NOMO-1 treated with dmso at 0.1 percent for 144 hours (cell line): ENCODE data around the gene LRTM2.

Experiments
- DNase-seq: peaks from one replicate; lab custom pipeline; 2025; ENCODE audit not compliant: unreplicated experiment; lab: John Stamatoyannopoulos, UW

LRTM2 gene

GRCh38 chr12:1820191-1820895 lies at the start of gene LRTM2:
Gene LRTM2, plus strand, starts transcription at chr12:1820565. Its CDS starts 7,584 bp downstream, at chr12:1828149.
- DNase-seq, result no peak

GRCh38 chr12:1773937-1774655 lies 46.3 kb upstream of the LRTM2 start:
- no peak for DNase-seq

- no peak for DNase-seq
These were observed 44.0 kb upstream of the LRTM2 start for GRCh38 chr12:1776170-1776921.

GRCh38 chr12:1777798-1778197 lies 42.6 kb upstream of the LRTM2 start:
- DNase-seq, result no peak

- DNase-seq, result no peak
These were observed 41.5 kb upstream of the LRTM2 start for GRCh38 chr12:1778911-1779310.

- no peak for DNase-seq
These were observed 40.6 kb upstream of the LRTM2 start for GRCh38 chr12:1779783-1780182.

- DNase-seq, result no peak
These were observed 38.6 kb upstream of the LRTM2 start for GRCh38 chr12:1781772-1782171.

- no peak for DNase-seq
These were observed 38.1 kb upstream of the LRTM2 start for GRCh38 chr12:1782215-1782614.

- DNase-seq, result no peak
These were observed 32.7 kb upstream of the LRTM2 start for GRCh38 chr12:1787714-1788113.

GRCh38 chr12:1790444-1790843 lies 29.9 kb upstream of the LRTM2 start:
- DNase-seq, result no peak

- peak; percentile 52 for DNase-seq
These were observed 29.1 kb upstream of the LRTM2 start for GRCh38 chr12:1791104-1791841.

- no peak for DNase-seq
These were observed 28.0 kb upstream of the LRTM2 start for GRCh38 chr12:1792406-1792805.

GRCh38 chr12:1793426-1794210 lies 26.7 kb upstream of the LRTM2 start:
- DNase-seq, result no peak

- DNase-seq, result no peak
These were observed 25.8 kb upstream of the LRTM2 start for GRCh38 chr12:1794440-1795090.

GRCh38 chr12:1795221-1795784 lies 25.1 kb upstream of the LRTM2 start:
- DNase-seq, result no peak

- peak; percentile 94 for DNase-seq
These were observed 24.4 kb upstream of the LRTM2 start for GRCh38 chr12:1795785-1796514.

GRCh38 chr12:1796515-1797010 lies 23.8 kb upstream of the LRTM2 start:
- peak; percentile 58 for DNase-seq

GRCh38 chr12:1797011-1797901 lies 23.1 kb upstream of the LRTM2 start:
- peak; percentile 42 for DNase-seq
